Upper lobe of left lung (tissue), 6 donors: ENCODE data around the gene DNAJC12. TPM values are rescaled to one million over a fixed set of nuclear protein-coding genes. Genes with fewer than 3 reads are reported as not detected.

ENCODE experiments used
- ATAC-seq, 2 donors: fragments of 200-7000 bp; cut with Tn5 transposase; one replicate each; pipeline ENCODE4 v1.9.1; 2022; ENCODE audit warnings: mild to moderate bottlenecking in 2 of 2, moderate library complexity in 2 of 2; ENCODE audit not compliant: low FRiP score in 2 of 2
- DNase-seq, 2 donors: peaks; one replicate each; pipeline ENCODE4 v3.0.0-alpha.2; 2019 to 2020
- H3K27ac ChIP-seq, 4 donors: fragments of 200-600 bp; sonication (generic); one replicate each; pipeline ENCODE4 v1.5.1; 2016 to 2019
- H3K27me3 ChIP-seq, 4 donors: fragments of 200-600 bp; sonication (generic); one replicate each; pipeline ENCODE4 v1.5.1; 2017 to 2019
- H3K36me3 ChIP-seq, 4 donors: fragments of 200-600 bp; sonication (generic); one replicate each; pipeline ENCODE4 v1.5.1; 2016 to 2019
- H3K4me1 ChIP-seq, 4 donors: fragments of 200-600 bp; sonication (generic); one replicate each; pipeline ENCODE4 v1.5.1; 2018 to 2019
- H3K4me3 ChIP-seq, 4 donors: fragments of 200-600 bp; sonication (generic); one replicate each; pipeline ENCODE4 v1.5.1; 2017 to 2019; ENCODE audit warnings: mild to moderate bottlenecking in 2 of 4, moderate library complexity in 1 of 4
- H3K9me3 ChIP-seq, 4 donors: fragments of 200-600 bp; sonication (generic); one replicate each; pipeline ENCODE4 v1.5.1; 2018 to 2019
- EP300 ChIP-seq, 4 donors: sonication (generic); formaldehyde crosslinking; IDR thresholded peaks; one replicate each; pipeline ENCODE4 v1.5.1; 2017; ENCODE audit warnings: antibody characterized with exemption in 4 of 4, control low read depth in 2 of 4
- POLR2A ChIP-seq, 4 donors: fragments of 450-650 bp; IDR thresholded peaks; one replicate each; pipeline ENCODE4 v1.5.1; 2016 to 2017; ENCODE audit warnings: antibody characterized with exemption in 4 of 4, mild to moderate bottlenecking in 2 of 4
- POLR2AphosphoS5 ChIP-seq, 2 donors: sonication (generic); formaldehyde crosslinking; IDR thresholded peaks; one replicate each; pipeline ENCODE4 v1.5.1; 2017; ENCODE audit warnings: antibody characterized with exemption in 2 of 2
- WGBS, 2 donors: methylation state at CpG; one replicate each; pipeline ENCODE4 v1.1.5; 2017 to 2018; 5-methylcytosine and 5-hydroxymethylcytosine counted together
- total RNA-seq, 6 donors: library from RNA; depleted of rRNA in 4 of 6; stranded (reverse); fragments of >200 nt in 4 of 6; gene quantifications; one replicate each; pipeline versions ENCODE4 v1.1.0 to v1.2.1, GENCODE V29; 2016 to 2021
- TF ChIP-seq, protein P1 (sequence below), 6 experiments: fragments of 450-650 bp in 4 of 6; fragments of 200-600 bp in 2 of 6; sonication (generic) in 2 of 6; IDR thresholded peaks; one replicate each; pipeline ENCODE4 v1.5.1; 2016 to 2019; ENCODE audit warnings: antibody characterized with exemption in 6 of 6
- donor health status: DM: no; HTN: no; CAD: no; lungs with moderate emphysema.
- donor health status: DM: no; HTN: yes; CAD: no; lungs with severe emphysema.

DNAJC12 gene
- total RNA-seq, 6 donors from 2014 or later = 0.60 to 2.7 (median 1.8) TPM; not detected in 1

DNA sequence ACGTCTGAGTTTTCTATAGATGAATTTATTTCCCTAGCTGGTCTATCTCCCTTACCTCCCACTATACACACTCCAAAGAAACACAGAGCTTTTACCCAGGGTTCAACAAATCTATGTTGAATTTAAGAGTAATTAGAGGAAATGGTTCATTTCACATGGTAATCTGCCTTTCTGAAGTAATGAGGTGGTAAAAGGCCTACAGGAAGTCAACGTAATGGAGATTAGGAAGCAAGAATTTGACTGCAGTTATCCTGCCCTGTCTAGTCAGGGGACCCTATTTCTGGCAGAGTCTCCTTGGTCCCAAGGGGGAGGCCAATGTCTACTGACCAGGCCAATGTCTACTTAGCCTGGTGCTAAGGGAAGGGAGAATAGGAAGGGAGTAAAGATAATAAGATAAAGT lies 25.1 kb upstream of the DNAJC12 start:
- ATAC-seq (no peak), DNase-seq (no peak)
- no peaks in the 10 kb centered on the region for H3K27me3 ChIP-seq
- H3K4me1 ChIP-seq = no peaks in the 10 kb centered on the region
- H3K9me3 ChIP-seq = no peaks in the 10 kb centered on the region
- 66 to 79% methylated on average over 2 of the region's 2 CpGs for WGBS, 2 donors
- no peak for TF ChIP-seq EP300 (IDR thresholded peaks at IDR 0.05)
- TF ChIP-seq POLR2A (IDR thresholded peaks at IDR 0.05) = no peak
- TF ChIP-seq, protein P1, sequence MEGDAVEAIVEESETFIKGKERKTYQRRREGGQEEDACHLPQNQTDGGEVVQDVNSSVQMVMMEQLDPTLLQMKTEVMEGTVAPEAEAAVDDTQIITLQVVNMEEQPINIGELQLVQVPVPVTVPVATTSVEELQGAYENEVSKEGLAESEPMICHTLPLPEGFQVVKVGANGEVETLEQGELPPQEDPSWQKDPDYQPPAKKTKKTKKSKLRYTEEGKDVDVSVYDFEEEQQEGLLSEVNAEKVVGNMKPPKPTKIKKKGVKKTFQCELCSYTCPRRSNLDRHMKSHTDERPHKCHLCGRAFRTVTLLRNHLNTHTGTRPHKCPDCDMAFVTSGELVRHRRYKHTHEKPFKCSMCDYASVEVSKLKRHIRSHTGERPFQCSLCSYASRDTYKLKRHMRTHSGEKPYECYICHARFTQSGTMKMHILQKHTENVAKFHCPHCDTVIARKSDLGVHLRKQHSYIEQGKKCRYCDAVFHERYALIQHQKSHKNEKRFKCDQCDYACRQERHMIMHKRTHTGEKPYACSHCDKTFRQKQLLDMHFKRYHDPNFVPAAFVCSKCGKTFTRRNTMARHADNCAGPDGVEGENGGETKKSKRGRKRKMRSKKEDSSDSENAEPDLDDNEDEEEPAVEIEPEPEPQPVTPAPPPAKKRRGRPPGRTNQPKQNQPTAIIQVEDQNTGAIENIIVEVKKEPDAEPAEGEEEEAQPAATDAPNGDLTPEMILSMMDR (IDR thresholded peaks at IDR 0.05) = no peak
- no peak for TF ChIP-seq POLR2AphosphoS5 (IDR thresholded peaks at IDR 0.05)
- no peaks in the 10 kb centered on the region for H3K36me3 ChIP-seq
- H3K27ac ChIP-seq = no peak overlapping the region
- no peak overlapping the region for H3K4me3 ChIP-seq

DNA sequence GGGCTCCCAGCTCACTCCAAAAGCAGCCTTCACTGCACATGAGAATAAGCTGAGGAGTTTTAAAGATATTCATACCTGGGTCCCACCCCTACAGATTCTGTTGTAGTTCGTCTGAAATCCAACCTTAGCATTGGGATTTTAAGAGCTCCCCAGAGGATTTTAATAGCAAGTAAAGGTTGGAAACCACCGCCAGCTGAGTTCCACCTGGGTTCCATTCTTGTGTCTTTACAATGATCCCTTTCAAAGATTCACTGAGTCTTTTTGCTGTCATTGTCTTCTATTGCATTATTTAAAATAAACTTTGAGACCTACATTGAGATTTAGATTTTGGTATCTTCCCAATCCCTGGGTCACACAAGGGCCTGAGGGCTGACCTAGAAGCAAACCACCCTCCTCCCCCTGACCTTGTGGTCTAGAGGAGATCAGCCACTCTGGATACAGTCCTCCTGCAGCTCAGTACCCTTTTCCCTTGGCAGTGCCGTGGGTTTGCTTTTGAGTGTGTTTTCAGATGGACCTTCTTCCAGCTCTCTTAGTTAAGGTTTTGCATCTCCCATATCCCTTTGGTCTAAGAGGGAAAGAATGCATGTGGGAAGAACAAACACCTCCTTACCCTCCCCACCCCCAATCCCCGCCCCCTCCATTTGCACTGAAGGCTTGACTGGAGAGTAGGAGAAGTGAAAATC lies 23.9 kb upstream of the DNAJC12 start:
- TF ChIP-seq EP300 (IDR thresholded peaks at IDR 0.05) (no peak), POLR2AphosphoS5 (IDR thresholded peaks at IDR 0.05) (no peak)
- Histone ChIP-seq H3K9me3 (no peaks in the 10 kb centered on the region), H3K36me3 (no peaks in the 10 kb centered on the region), H3K4me3 (no peak overlapping the region), H3K27ac (no peak overlapping the region), H3K4me1 (no peaks in the 10 kb centered on the region), H3K27me3 (no peaks in the 10 kb centered on the region)
- DNase-seq (no peak), ATAC-seq (no peak)
- 73 to 83% methylated on average over 4 of the region's 4 CpGs for WGBS, 2 donors

DNA sequence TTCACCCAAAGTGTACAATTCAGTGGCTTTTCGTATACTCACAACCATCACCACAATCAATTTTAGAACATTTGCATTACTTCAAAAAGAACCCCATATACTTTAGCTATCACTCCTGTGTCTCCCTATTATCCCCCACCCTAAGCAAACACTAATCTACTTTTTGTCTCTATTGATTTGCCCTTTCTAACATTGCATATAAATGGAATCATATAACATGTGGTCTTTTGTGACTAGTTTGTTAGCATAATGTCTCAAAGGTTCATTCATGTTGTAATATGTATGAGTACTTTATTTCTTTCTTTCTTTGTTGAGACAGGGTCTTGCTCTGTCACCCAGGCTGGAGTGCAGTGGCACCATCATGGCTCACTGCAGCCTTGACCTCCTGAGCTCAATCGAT lies 21.0 kb upstream of the DNAJC12 start:
- no peak overlapping the region for H3K4me3 ChIP-seq
- TF ChIP-seq POLR2A (IDR thresholded peaks at IDR 0.05) (no peak), POLR2AphosphoS5 (IDR thresholded peaks at IDR 0.05) (no peak), EP300 (IDR thresholded peaks at IDR 0.05) (no peak)
- TF ChIP-seq, protein P1 (IDR thresholded peaks at IDR 0.05) = no peak
- 95 to 97% methylated on average over 2 of the region's 2 CpGs for WGBS, 2 donors
- ATAC-seq = no peak
- no peaks in the 10 kb centered on the region for H3K9me3 ChIP-seq
- no peaks in the 10 kb centered on the region for H3K4me1 ChIP-seq
- DNase-seq = no peak
- H3K27ac ChIP-seq = no peak overlapping the region
- H3K27me3 ChIP-seq = no peaks in the 10 kb centered on the region
- no peaks in the 10 kb centered on the region for H3K36me3 ChIP-seq

DNA sequence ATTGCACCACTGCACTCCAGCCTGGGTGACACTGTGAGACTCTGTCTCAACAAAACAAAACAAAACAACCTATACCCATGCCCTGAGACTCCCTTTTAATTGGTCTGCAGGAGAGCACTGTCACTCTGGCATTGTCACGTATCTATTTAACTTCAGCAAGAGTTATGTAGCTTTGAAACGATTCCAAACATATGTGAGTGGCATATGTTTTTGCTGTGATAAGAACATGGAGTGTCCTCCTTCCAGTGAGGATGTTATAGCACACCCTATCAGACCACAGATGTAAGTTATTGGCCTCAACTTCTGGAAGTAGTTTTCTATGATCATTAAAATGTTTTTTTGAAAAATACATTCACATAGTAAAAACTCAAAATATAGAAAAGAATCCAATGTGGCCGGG lies 15.5 kb upstream of the DNAJC12 start:
- H3K9me3 ChIP-seq = no peaks in the 10 kb centered on the region
- TF ChIP-seq, protein P1 (IDR thresholded peaks at IDR 0.05) = no peak
- H3K4me3 ChIP-seq = no peak overlapping the region
- ATAC-seq = no peak
- H3K27ac ChIP-seq = no peak overlapping the region
- WGBS, 2 donors = 76 to 86% methylated on average over 3 of the region's 3 CpGs
- no peaks in the 10 kb centered on the region for H3K36me3 ChIP-seq
- peaks cover 6 to 8% (median 7%) of the 10 kb centered on the region in 4 donors for H3K4me1 ChIP-seq
- DNase-seq = no peak
- H3K27me3 ChIP-seq = no peaks in the 10 kb centered on the region

DNA sequence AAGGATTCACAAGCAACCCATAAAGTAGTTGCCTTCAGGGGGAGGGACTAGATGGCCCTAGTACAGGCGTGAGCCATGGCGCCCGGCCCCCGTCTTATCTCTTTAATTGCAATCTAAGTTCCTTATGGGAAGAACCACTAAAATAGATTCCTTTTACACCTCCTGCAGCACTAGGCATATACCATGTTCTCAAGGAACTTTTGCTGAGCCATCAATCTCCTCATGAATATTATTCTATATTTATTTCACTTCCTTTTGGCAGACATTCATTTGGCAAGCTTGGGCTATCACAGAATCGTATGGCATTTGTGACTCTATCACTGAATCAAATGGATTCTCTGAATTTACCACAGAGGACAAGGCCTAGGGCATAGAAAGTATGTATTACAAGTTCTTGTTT lies 14.8 kb upstream of the DNAJC12 start:
- Histone ChIP-seq H3K27ac (no peak overlapping the region), H3K9me3 (no peaks in the 10 kb centered on the region), H3K36me3 (no peaks in the 10 kb centered on the region), H3K4me3 (no peak overlapping the region), H3K27me3 (no peaks in the 10 kb centered on the region), H3K4me1 (peaks cover 6 to 8% (median 7%) of the 10 kb centered on the region in 4 donors)
- ATAC-seq (no peak), DNase-seq (no peak)
- WGBS, 2 donors = 73 to 83% methylated on average over 5 of the region's 5 CpGs
- no peak for TF ChIP-seq EP300 (IDR thresholded peaks at IDR 0.05)

DNA sequence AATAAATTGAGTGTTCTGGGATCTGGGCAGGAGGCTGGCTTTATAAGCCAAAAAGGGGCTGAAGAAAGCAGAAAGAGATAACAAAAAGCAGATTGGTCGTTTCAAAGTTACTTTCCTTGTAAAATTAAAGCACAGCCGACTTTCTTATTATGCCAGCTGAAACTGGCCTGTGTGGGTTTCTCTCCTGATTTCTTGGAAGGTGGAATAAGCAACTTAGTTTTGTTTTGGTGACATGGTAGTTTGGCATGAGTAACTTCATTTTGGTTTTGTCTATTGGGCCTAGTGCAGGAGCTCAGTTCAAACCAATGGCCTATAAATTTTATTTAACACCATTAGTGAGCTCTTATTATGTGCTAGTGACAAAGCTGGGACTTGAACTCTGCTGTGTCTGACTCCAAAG lies 13.2 kb upstream of the DNAJC12 start:
- DNase-seq (no peak), ATAC-seq (no peak)
- Histone ChIP-seq H3K9me3 (no peaks in the 10 kb centered on the region), H3K4me1 (peaks cover 6 to 8% (median 7%) of the 10 kb centered on the region in 4 donors), H3K4me3 (no peak overlapping the region), H3K27ac (no peak overlapping the region), H3K36me3 (no peaks in the 10 kb centered on the region), H3K27me3 (no peaks in the 10 kb centered on the region)
- TF ChIP-seq, protein P1 (IDR thresholded peaks at IDR 0.05) = no peak
- TF ChIP-seq POLR2A (IDR thresholded peaks at IDR 0.05) (no peak), EP300 (IDR thresholded peaks at IDR 0.05) (no peak), POLR2AphosphoS5 (IDR thresholded peaks at IDR 0.05) (no peak)
- WGBS, 2 donors = 74 to 82% methylated on average over 2 of the region's 2 CpGs
